Measurements from ENCODE around the gene ITPKC. TPM values are rescaled to one million over a fixed set of nuclear protein-coding genes. Genes with fewer than 3 reads are reported as not detected.

The ITPKC gene
- total and polyA plus RNA-seq, 2 of the 13 experiments (the other 11 are each of a cell fraction or from before 2014, with no cell fraction given), result 6.9 to 11.2 TPM

- TF ChIP-seq KLF13 (CRISPR knock-in tag; IDR thresholded peaks at IDR 0.05) (no peak), ZNF280D (CRISPR knock-in tag; IDR thresholded peaks at IDR 0.05) (no peak), HMGA1 (CRISPR knock-in tag; conservative IDR thresholded peaks at IDR 0.05) (no peak), TBL1XR1 (IDR thresholded peaks at IDR 0.05; ENCODE audit: borderline replicate concordance, low read length, partially characterized antibody) (no peak), ZMYM4 (CRISPR knock-in tag; IDR thresholded peaks at IDR 0.05) (no peak), NFIB (CRISPR knock-in tag; IDR thresholded peaks at IDR 0.05; ENCODE audit: borderline replicate concordance) (no peak), SPEN (CRISPR knock-in tag; IDR thresholded peaks at IDR 0.05; ENCODE audit: low read depth) (peak; percentile 36; the same call in 1 of the 2 replicates), ISL2 (CRISPR knock-in tag; IDR thresholded peaks at IDR 0.05) (no peak), AHR (CRISPR knock-in tag; IDR thresholded peaks at IDR 0.05) (no peak; the same call in 1 of the 2 replicates), MLLT10 (CRISPR knock-in tag; IDR thresholded peaks at IDR 0.05) (no peak), HOXA7 (CRISPR knock-in tag; IDR thresholded peaks at IDR 0.05) (no peak), MTA1 (CRISPR knock-in tag; IDR thresholded peaks at IDR 0.05; ENCODE audit: borderline replicate concordance) (0 out of 2 replicates have a peak, but pooled peaks have one; percentile 46), NFIC (IDR thresholded peaks at IDR 0.05; ENCODE audit: low read length) (no peak), ZNF780A (CRISPR knock-in tag; IDR thresholded peaks at IDR 0.05) (no peak), PAF1 (CRISPR knock-in tag; IDR thresholded peaks at IDR 0.05) (no peak), USF2 (IDR thresholded peaks at IDR 0.05; ENCODE audit: low read depth, low read length) (no peak), USF2 (CRISPR knock-in tag; IDR thresholded peaks at IDR 0.05; ENCODE audit: borderline replicate concordance) (no peak)
Observed at GRCh38 chr19:40754611-40755247, 37.8 kb downstream of the ITPKC start (continued).

Data from HepG2 (cell line).